ENCODE measurements around the gene NEURL1.

Gene NEURL1

GRCh38 chr10:103493362-103493915 is at the start of gene NEURL1:
TSS of gene NEURL1 (plus strand) at chr10:103493705. CDS start at chr10:103494388, 683 bp downstream.
- TF ChIP-seq CTCF (IDR thresholded peaks at IDR 0.05), result no peak
- Histone ChIP-seq H3K4me3 (peak within 1 kb of the TSS; percentile 74), H3K27ac (no peak within 1 kb of the TSS)
- no peak for DNase-seq (ENCODE audit: low spot score)

GRCh38 chr10:103444478-103444877 is 49.0 kb upstream of the NEURL1 start:
- TF ChIP-seq CTCF (IDR thresholded peaks at IDR 0.05), result no peak
- Histone ChIP-seq H3K27ac (peak overlapping the region; percentile 87 to 96), H3K4me3 (no peak overlapping the region)
- DNase-seq (ENCODE audit: low spot score), result no peak

- no peak overlapping the region for H3K4me3 ChIP-seq
- TF ChIP-seq CTCF (IDR thresholded peaks at IDR 0.05), result no peak
- peak overlapping the region; percentile 87 to 96 for H3K27ac ChIP-seq
- no peak for DNase-seq (ENCODE audit: low spot score)
Observed at GRCh38 chr10:103445366-103445765, 48.1 kb upstream of the NEURL1 start.

GRCh38 chr10:103445767-103446567 is 47.5 kb upstream of the NEURL1 start:
- peak; percentile 91 for DNase-seq (ENCODE audit: low spot score)
- H3K27ac ChIP-seq, result peak overlapping the region; percentile 87 to 96
- peak overlapping the region; percentile 90 for H3K4me3 ChIP-seq
- no peak for TF ChIP-seq CTCF (IDR thresholded peaks at IDR 0.05)

GRCh38 chr10:103447187-103447586 is 46.3 kb upstream of the NEURL1 start:
- H3K27ac ChIP-seq, result peak overlapping the region; percentile 87 to 96
- no peak for TF ChIP-seq CTCF (IDR thresholded peaks at IDR 0.05)
- H3K4me3 ChIP-seq, result peak overlapping the region; percentile 90
- DNase-seq (ENCODE audit: low spot score), result no peak

GRCh38 chr10:103448746-103449145 is 44.8 kb upstream of the NEURL1 start:
- TF ChIP-seq CTCF (IDR thresholded peaks at IDR 0.05), result no peak
- Histone ChIP-seq H3K27ac (peak overlapping the region; percentile 87 to 96), H3K4me3 (peak overlapping the region; percentile 90)
- DNase-seq (ENCODE audit: low spot score), result no peak

All from coronary artery (tissue), 2 donors.